Stimulated activated effector memory CD8-positive, alpha-beta T cell treated with anti-CD3 and anti-CD28 coated beads, Interleukin-12 subunit alpha, Interleukin-12 subunit beta, amount 100 ng/mL, for 72 hours (primary cell): Measurements from ENCODE around the gene PROX2.

ENCODE experiments used
- ATAC-seq: fragments of 150-1000 bp; cut with Tn5 transposase; 2 replicates; pipeline ENCODE4 v1.10.0; 2021
- DNase-seq, 2 donors: peaks; one replicate each; pipeline ENCODE4 v3.0.0; 2021 to 2022; ENCODE audit warnings: low spot score in 2 of 2
- H3K27ac Mint-ChIP-seq: one replicate; pipeline ENCODE4 v1.8.0; 2022; ENCODE audit warnings: mild to moderate bottlenecking, mixed read lengths
- H3K36me3 Mint-ChIP-seq: one replicate; pipeline ENCODE4 v1.8.0; 2022; ENCODE audit warnings: mild to moderate bottlenecking, mixed read lengths
- H3K4me1 Mint-ChIP-seq: one replicate; pipeline ENCODE4 v1.8.0; 2022; ENCODE audit warnings: mixed read lengths
- H3K4me3 Mint-ChIP-seq: one replicate; pipeline ENCODE4 v1.8.0; 2022; ENCODE audit warnings: mild to moderate bottlenecking, mixed read lengths
- H3K9me3 Mint-ChIP-seq: one replicate; pipeline ENCODE4 v1.8.0; 2022; ENCODE audit warnings: mixed read lengths

The PROX2 gene

DNA sequence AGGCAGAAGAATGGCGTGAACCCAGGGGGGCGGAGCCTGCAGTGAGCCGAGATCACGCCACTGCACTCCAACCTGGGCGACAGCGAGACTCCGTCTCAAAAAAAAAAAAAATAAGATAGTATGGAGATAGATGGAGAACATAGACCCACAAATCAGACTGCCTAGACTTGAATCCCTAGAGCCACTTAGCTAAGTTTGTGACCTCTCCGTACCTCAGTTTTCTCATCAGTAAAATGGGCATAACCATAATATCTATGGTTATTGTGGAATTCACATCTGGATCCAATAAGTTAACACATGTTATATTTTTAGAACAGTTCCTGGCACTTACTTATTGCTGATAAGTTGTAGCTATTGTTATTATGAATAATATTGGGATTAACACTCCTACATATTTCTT, 7.2 kb downstream of the PROX2 start:
- Mint-ChIP-seq H3K27ac (no peak overlapping the region), H3K36me3 (no peaks in the 10 kb centered on the region), H3K4me1 (peaks cover 17% of the 10 kb centered on the region), H3K4me3 (no peak overlapping the region), H3K9me3 (no peaks in the 10 kb centered on the region)
- DNase-seq (no peak), ATAC-seq (no peak)

DNA sequence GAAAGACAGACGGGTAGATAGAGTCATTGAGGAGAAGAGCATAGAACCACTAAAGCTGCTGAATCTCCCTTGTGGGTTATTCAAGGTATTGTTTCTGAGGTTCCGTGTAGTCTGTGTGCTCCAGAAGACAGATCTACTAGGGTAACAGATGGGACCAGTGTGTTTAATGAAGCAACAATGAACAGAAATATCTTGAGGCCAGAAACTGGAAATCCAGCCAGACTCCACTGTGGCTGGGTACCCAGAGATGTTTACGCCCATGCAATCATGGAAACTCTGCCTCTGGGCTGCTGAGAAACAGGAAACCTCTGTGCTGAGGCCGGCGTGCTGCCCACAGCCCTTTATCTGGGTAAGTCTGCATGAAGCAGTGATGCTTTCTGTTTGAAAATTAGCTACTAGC, 8.3 kb downstream of the PROX2 start:
- peak overlapping the region; percentile 13 for H3K27ac Mint-ChIP-seq
- no peaks in the 10 kb centered on the region for H3K9me3 Mint-ChIP-seq
- H3K4me1 Mint-ChIP-seq, result peaks cover 17% of the 10 kb centered on the region
- H3K36me3 Mint-ChIP-seq, result no peaks in the 10 kb centered on the region
- ATAC-seq (peak; percentile 96), DNase-seq (peak; percentile 26 to 60)
- peak overlapping the region; percentile 13 for H3K4me3 Mint-ChIP-seq

GRCh38 chr14:74866708-74867389, 9.1 kb downstream of the PROX2 start:
- Mint-ChIP-seq H3K4me3 (no peak overlapping the region), H3K27ac (peak overlapping the region; percentile 13), H3K4me1 (peaks cover 17% of the 10 kb centered on the region), H3K9me3 (no peaks in the 10 kb centered on the region), H3K36me3 (no peaks in the 10 kb centered on the region)
- DNase-seq, result no peak
- ATAC-seq, result no peak

DNA sequence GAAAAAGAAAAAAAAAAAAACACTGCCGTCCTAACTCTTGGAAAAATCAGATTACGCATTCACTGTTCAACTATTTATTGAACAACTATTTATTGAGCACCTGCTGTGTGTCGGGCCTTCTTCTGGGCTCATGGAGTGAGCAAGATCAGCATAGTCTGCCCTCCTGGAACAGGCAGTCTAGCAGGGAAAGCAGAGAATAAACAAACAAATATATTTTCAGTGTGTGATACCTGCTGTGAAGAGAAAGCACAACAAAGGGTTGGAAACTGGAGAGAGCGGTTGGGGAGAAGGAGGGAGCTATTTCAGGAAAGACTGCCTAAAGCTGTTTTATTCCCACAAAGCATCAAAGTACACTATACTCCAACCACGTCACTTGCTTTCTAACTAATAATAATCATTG, 10.8 kb downstream of the PROX2 start:
- no peak overlapping the region for H3K4me3 Mint-ChIP-seq
- no peaks in the 10 kb centered on the region for H3K36me3 Mint-ChIP-seq
- no peak for ATAC-seq
- DNase-seq, result no peak
- H3K27ac Mint-ChIP-seq, result no peak overlapping the region
- peaks cover 17% of the 10 kb centered on the region for H3K4me1 Mint-ChIP-seq
- H3K9me3 Mint-ChIP-seq, result no peaks in the 10 kb centered on the region

- ATAC-seq (no peak), DNase-seq (no peak)
- H3K4me1 Mint-ChIP-seq, result peaks cover 17% of the 10 kb centered on the region
- no peaks in the 10 kb centered on the region for H3K36me3 Mint-ChIP-seq
- no peak overlapping the region for H3K27ac Mint-ChIP-seq
- no peaks in the 10 kb centered on the region for H3K9me3 Mint-ChIP-seq
- no peak overlapping the region for H3K4me3 Mint-ChIP-seq
Observed at GRCh38 chr14:74864198-74864597, 11.7 kb downstream of the PROX2 start.

DNA sequence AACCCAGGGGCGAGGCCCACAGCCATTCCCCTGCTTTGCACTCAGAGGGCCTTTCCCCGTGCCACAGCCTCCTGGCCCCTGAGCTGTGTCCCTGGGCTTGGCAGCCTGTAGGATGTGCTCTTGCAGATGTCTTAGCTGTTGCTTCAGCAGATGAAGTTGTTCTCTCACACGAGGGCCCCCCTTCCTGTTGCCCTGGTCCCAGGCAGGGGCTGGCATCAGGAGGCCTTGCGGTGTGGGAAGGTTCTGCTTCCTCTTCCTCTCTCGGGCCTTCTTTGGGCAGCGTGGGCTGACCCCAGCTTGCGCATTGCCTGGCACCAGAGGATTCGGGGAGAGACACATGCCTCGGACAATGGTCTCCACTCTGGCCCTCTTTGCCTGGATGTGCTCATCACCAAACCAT, 12.7 kb downstream of the PROX2 start:
- ATAC-seq (no peak), DNase-seq (no peak)
- H3K36me3 Mint-ChIP-seq, result no peaks in the 10 kb centered on the region
- no peak overlapping the region for H3K4me3 Mint-ChIP-seq
- peaks cover 17% of the 10 kb centered on the region for H3K4me1 Mint-ChIP-seq
- no peak overlapping the region for H3K27ac Mint-ChIP-seq
- no peaks in the 10 kb centered on the region for H3K9me3 Mint-ChIP-seq

DNA sequence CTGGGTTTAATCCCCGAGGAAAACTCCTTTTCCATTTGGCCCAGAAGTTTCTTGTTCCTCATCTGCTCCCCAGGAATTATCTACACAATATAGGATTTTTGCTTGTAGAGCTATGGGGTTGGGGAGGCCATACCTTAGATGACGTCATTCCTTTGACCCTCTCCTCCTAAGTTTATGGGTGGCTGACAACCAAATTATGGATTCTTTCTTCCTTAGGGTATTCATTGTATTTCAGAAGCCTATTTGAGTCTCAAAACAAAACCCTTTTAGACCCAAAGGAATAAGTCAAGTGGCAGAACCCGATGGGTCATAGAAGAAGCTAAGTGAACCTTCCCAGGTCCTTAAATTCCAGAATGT, 14.2 kb downstream of the PROX2 start:
- H3K4me1 Mint-ChIP-seq, result peaks cover 7% of the 10 kb centered on the region

GRCh38 chr14:74860899-74861733, 14.8 kb downstream of the PROX2 start:
- no peaks in the 10 kb centered on the region for H3K9me3 Mint-ChIP-seq
- H3K4me1 Mint-ChIP-seq, result peaks cover 1% of the 10 kb centered on the region
- peak; percentile 85 for ATAC-seq
- H3K4me3 Mint-ChIP-seq, result no peak overlapping the region
- no peaks in the 10 kb centered on the region for H3K36me3 Mint-ChIP-seq
- peak; percentile 89 to 96 for DNase-seq
- no peak overlapping the region for H3K27ac Mint-ChIP-seq

More for the DNA sequence above, 14.2 kb downstream of the PROX2 start:
- no peak for DNase-seq
- Mint-ChIP-seq H3K36me3 (no peaks in the 10 kb centered on the region), H3K4me3 (no peak overlapping the region), H3K9me3 (no peaks in the 10 kb centered on the region), H3K27ac (no peak overlapping the region)
- ATAC-seq, result no peak

GRCh38 chr14:74859757-74860552, 16.0 kb downstream of the PROX2 start:
- no peak for ATAC-seq
- no peak overlapping the region for H3K27ac Mint-ChIP-seq
- no peaks in the 10 kb centered on the region for H3K4me1 Mint-ChIP-seq
- H3K9me3 Mint-ChIP-seq, result no peaks in the 10 kb centered on the region
- no peaks in the 10 kb centered on the region for H3K36me3 Mint-ChIP-seq
- no peak overlapping the region for H3K4me3 Mint-ChIP-seq
- DNase-seq, result no peak

DNA sequence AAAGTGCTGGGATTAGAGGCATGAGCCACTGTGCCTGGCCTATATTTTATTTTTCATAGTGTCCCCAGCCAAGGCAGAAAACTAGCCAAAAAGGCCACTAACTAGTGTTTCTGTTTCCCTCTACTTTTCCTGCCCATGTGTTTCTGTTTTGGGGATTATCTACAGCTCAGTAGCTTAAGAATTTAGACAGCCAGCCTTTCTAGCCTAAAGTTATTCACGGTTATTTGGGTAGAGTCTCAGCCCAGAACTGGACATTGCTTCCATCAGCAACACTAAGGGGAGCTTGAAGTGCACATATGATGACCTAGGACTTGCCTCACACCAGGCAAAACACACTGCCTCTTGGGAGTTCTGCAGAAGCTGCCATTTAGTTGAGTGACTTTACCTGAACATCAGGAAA, 17.9 kb downstream of the PROX2 start:
- no peaks in the 10 kb centered on the region for H3K36me3 Mint-ChIP-seq
- no peak for DNase-seq
- no peaks in the 10 kb centered on the region for H3K9me3 Mint-ChIP-seq
- H3K27ac Mint-ChIP-seq, result no peak overlapping the region
- no peak for ATAC-seq
- H3K4me1 Mint-ChIP-seq, result no peaks in the 10 kb centered on the region
- no peak overlapping the region for H3K4me3 Mint-ChIP-seq

GRCh38 chr14:74856366-74856765, 19.6 kb downstream of the PROX2 start:
- DNase-seq (no peak), ATAC-seq (no peak)
- H3K4me1 Mint-ChIP-seq, result no peaks in the 10 kb centered on the region
- no peaks in the 10 kb centered on the region for H3K9me3 Mint-ChIP-seq
- H3K27ac Mint-ChIP-seq, result no peak overlapping the region
- no peaks in the 10 kb centered on the region for H3K36me3 Mint-ChIP-seq
- H3K4me3 Mint-ChIP-seq, result no peak overlapping the region

DNA sequence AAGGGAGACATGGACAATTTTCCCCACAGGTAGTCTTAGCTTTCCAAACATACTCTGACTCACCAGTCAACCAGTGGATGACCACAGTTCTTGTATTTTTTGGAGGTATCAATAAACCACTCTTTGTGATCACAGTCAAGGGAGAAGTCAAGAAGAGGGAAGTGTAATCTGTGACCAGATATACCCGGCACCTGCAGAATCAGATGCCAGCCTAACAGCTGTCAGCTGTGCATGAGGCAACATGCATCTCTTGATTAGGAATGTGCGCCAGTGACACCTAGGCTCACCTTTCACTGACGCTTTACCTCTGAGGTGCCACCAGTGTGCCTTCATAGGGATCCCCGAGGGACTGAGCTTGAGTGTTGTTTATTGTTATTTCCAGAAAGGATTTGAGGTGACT, 20.0 kb downstream of the PROX2 start:
- no peak overlapping the region for H3K27ac Mint-ChIP-seq

DNA sequence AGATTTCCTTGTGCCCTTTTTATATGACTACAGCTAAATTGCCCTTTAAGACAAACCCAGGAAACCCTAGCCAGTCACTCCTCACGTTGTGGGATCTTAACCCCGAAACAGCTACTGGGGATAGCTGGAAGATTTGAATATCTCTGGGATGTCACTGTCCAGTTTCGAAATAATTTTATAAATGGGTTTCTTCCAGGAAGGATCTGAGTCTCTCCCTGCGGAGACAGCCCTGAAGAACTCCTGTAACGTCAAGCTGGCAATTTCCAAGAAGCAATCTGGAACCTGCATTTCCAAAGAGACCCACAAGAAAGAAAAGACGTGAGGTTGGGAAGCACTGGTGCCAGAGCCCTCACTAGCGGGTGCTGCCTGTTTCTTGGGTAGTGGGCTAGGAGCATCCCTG, 20.9 kb downstream of the PROX2 start:
- Mint-ChIP-seq H3K4me1 (no peaks in the 10 kb centered on the region), H3K4me3 (no peak overlapping the region), H3K9me3 (no peaks in the 10 kb centered on the region), H3K36me3 (no peaks in the 10 kb centered on the region), H3K27ac (no peak overlapping the region)
- DNase-seq (no peak), ATAC-seq (no peak)

More for the DNA sequence above, 20.0 kb downstream of the PROX2 start:
- H3K9me3 Mint-ChIP-seq, result no peaks in the 10 kb centered on the region
- no peaks in the 10 kb centered on the region for H3K36me3 Mint-ChIP-seq
- H3K4me3 Mint-ChIP-seq, result no peak overlapping the region
- no peaks in the 10 kb centered on the region for H3K4me1 Mint-ChIP-seq
- no peak for DNase-seq
- no peak for ATAC-seq

- Mint-ChIP-seq H3K4me3 (no peak overlapping the region), H3K27ac (no peak overlapping the region), H3K36me3 (no peaks in the 10 kb centered on the region), H3K9me3 (no peaks in the 10 kb centered on the region), H3K4me1 (no peaks in the 10 kb centered on the region)
- DNase-seq (no peak), ATAC-seq (no peak)
Observed at GRCh38 chr14:74853581-74853980, 22.4 kb downstream of the PROX2 start.

DNA sequence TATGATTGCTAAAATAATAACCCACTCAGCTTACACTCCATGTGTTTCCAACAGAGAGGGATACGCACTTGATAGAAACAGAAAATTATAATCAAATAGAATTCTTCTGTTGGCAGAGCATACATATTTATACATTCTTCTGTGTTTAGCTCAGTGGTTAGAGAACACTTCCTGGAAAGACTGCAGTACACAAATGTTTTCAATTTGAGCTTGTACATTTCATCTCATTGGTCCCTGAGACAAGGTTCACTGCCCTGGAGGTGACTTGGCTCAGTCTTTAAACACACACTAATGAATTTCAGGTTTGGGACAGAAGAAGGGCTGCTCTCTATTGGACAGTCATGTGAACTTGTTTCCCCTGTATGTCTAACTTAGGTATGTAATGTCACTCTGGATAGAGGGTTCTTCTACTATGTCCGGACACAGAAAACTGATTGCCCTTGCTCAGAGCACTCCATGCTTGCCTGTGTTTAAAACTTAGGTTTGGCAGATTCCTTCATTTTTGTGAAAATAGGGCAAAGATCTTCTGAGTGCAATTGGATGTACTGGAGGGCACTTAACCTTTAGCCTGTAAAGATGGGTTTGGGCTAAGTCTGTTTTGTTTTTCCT, 22.9 kb downstream of the PROX2 start:
- DNase-seq (no peak), ATAC-seq (no peak)
- Mint-ChIP-seq H3K9me3 (no peaks in the 10 kb centered on the region), H3K36me3 (no peaks in the 10 kb centered on the region), H3K4me1 (no peaks in the 10 kb centered on the region), H3K27ac (no peak overlapping the region), H3K4me3 (no peak overlapping the region)
